Measurements from ENCODE around the gene NBL1. TPM values are rescaled to one million over a fixed set of nuclear protein-coding genes. Genes with fewer than 3 reads are reported as not detected.

NBL1 gene
- total RNA-seq, 4 donors from 2014 or later: 54.1 to 222 (median 71.1) TPM

DNA sequence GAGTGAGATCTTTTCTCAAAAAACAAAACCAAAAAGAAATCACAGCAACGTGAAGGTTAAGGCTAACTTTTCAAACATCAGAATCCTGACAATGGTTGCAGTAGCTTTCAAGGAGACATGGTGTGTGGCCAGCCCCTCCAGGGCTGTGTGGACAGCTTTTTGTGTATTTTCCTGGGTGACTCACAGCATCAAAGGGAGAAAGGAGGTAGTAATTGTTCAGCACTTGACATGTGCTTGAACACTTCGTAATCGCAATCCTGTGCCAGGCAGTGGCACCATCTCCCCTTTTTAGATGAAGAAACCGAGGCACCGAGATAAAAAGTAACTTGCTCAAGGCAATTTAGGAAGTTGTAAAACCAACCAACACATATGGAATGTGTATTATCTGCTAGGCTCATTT is 10.3 kb downstream of the NBL1 start:
- peaks cover 5 to 18% of the 10 kb centered on the region in 2 donors for H3K4me1 ChIP-seq
- no peak for TF ChIP-seq POLR2A (IDR thresholded peaks at IDR 0.05)
- TF ChIP-seq CTCF (IDR thresholded peaks at IDR 0.05): no peak

GRCh38 chr1:19654886-19655717 is 11.0 kb downstream of the NBL1 start:
- H3K27me3 ChIP-seq: no peaks in the 10 kb centered on the region
- intact Hi-C loops (cut with DNase I; ENCODE audit: low total_unique reads): loop anchor here (10.0 kb wide), 1 partner anchor 310 kb away; no protein-coding TSS in a partner anchor
- no peak overlapping the region for H3K4me3 ChIP-seq
- no peak for TF ChIP-seq CTCF (IDR thresholded peaks at IDR 0.05)
- no peak for TF ChIP-seq POLR2A (IDR thresholded peaks at IDR 0.05)
- no peaks in the 10 kb centered on the region for H3K9me3 ChIP-seq
- no peak overlapping the region for H3K27ac ChIP-seq
- no peak for DNase-seq
- H3K36me3 ChIP-seq: no peaks in the 10 kb centered on the region
- peaks cover 5 to 14% of the 10 kb centered on the region in 2 donors for H3K4me1 ChIP-seq

More for the DNA sequence above, 10.3 kb downstream of the NBL1 start:
- no peaks in the 10 kb centered on the region for H3K36me3 ChIP-seq
- no peak overlapping the region for H3K27ac ChIP-seq
- H3K27me3 ChIP-seq: no peaks in the 10 kb centered on the region
- no peaks in the 10 kb centered on the region for H3K9me3 ChIP-seq
- DNase-seq: no peak
- intact Hi-C loops (cut with DNase I; ENCODE audit: low total_unique reads): loop anchor here (10.0 kb wide), 1 partner anchor 310 kb away; no protein-coding TSS in a partner anchor
- H3K4me3 ChIP-seq: no peak overlapping the region

DNA sequence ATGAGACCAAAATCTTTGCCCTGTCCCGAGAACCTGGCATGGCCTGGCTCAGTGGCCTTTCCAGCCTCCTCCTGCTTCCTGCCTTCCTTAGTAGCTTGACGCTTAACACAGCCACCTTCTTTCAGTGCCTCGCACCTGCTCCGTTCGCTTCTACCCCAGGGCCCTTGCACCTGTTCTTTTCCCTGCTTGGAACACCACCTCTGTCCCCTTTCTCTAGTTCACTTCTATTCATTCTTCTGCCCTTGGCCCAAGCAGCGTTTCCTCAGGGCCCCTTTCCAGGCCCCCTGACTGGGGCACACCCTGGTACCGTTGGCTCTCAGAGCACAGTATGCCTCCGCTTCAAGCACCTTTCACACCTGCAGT is 11.6 kb downstream of the NBL1 start:
- no peaks in the 10 kb centered on the region for H3K9me3 ChIP-seq
- no peaks in the 10 kb centered on the region for H3K27me3 ChIP-seq
- H3K4me3 ChIP-seq: no peak overlapping the region
- H3K4me1 ChIP-seq: peaks cover 0 to 8% of the 10 kb centered on the region in 2 donors
- TF ChIP-seq POLR2A (IDR thresholded peaks at IDR 0.05) (no peak), CTCF (IDR thresholded peaks at IDR 0.05) (no peak)
- H3K36me3 ChIP-seq: no peaks in the 10 kb centered on the region
- intact Hi-C loops (cut with DNase I; ENCODE audit: low total_unique reads): loop anchor here (10.0 kb wide), 1 partner anchor 311 kb away; no protein-coding TSS in a partner anchor
- no peak overlapping the region for H3K27ac ChIP-seq
- no peak for DNase-seq

DNA sequence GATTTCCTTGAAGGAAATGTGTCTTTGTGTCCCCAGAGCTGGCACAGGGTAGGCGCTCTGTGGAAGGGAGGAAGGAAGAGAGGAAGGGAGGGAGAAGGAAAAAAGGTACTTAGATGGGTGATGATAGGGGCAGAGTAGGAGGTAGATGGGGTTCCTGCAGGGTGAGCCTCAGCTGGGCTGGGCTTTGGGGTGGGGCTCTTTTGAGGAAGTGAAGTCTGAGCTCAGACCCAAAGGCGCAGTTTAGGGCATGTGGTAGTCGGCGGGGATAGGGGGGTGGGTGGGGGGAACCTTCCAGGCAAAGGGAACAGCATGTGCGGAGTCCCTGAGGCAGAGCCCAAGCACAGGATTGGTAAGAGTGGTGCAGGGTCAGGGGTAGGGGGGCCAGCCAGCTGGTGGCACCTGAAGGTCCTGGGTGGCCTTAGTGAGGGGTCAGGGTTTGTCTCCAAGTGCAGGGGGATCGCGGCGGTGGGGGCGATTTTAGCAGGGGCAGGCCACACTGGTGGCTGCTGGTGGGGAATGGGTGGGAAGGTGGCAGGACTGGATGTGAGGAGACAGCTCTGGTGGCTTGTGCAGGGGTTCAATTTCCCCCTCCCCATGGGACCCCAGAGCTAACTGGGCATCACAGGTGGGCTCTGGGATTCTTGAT is 12.1 kb downstream of the NBL1 start:
- no peak for DNase-seq
- no peak for TF ChIP-seq POLR2A (IDR thresholded peaks at IDR 0.05)
- no peak for TF ChIP-seq CTCF (IDR thresholded peaks at IDR 0.05)
- H3K27ac ChIP-seq: no peak overlapping the region
- no peaks in the 10 kb centered on the region for H3K27me3 ChIP-seq
- H3K4me3 ChIP-seq: no peak overlapping the region
- no peaks in the 10 kb centered on the region for H3K9me3 ChIP-seq
- H3K36me3 ChIP-seq: no peaks in the 10 kb centered on the region
- intact Hi-C loops (cut with DNase I; ENCODE audit: low total_unique reads): loop anchor here (10.0 kb wide), 1 partner anchor 311 kb away; no protein-coding TSS in a partner anchor
- peaks cover 0 to 4% of the 10 kb centered on the region in 2 donors for H3K4me1 ChIP-seq
